ENCODE measurements around the gene RETNLB. TPM values are rescaled to one million over a fixed set of nuclear protein-coding genes. Genes with fewer than 3 reads are reported as not detected.

Gene RETNLB
- total RNA-seq, 1 donor from 2014 or later = not detected

Other genes with a start within 250 kb of the RETNLB start
- gene MYH15, start 246.8 kb downstream of the RETNLB start, total RNA-seq = 0.06 and 0.10 TPM in 2 replicates
- 5.0 and 12.0 TPM in 2 replicates for gene CIP2A, start 168.0 kb downstream of the RETNLB start, total RNA-seq
- 5.8 TPM in 2 replicates for gene DZIP3, start 167.7 kb downstream of the RETNLB start, total RNA-seq
- gene TRAT1, start 65.4 kb upstream of the RETNLB start, total RNA-seq = not detected in 2 replicates
- gene GUCA1C, start 196.5 kb upstream of the RETNLB start, total RNA-seq = not detected in 2 replicates